IPS-18c (cell line): Measurements from ENCODE around the gene CIRBP.
A peak's percentile ranks its signal among the peaks of the same experiment; 100 is the strongest.

Experiments
- H3K4me3 ChIP-seq: 2 replicates; pipeline ENCODE4 v1.7.0; 2013; ENCODE audit warnings: low read depth, mild to moderate bottlenecking, low read length, moderate library complexity; ENCODE audit not compliant: insufficient read depth
- H3K9me3 ChIP-seq: one replicate; pipeline ENCODE4 v1.6.1; 2013; ENCODE audit warnings: mild to moderate bottlenecking, low read length, moderate library complexity; ENCODE audit not compliant: control insufficient read depth, insufficient read depth

Gene CIRBP

DNA sequence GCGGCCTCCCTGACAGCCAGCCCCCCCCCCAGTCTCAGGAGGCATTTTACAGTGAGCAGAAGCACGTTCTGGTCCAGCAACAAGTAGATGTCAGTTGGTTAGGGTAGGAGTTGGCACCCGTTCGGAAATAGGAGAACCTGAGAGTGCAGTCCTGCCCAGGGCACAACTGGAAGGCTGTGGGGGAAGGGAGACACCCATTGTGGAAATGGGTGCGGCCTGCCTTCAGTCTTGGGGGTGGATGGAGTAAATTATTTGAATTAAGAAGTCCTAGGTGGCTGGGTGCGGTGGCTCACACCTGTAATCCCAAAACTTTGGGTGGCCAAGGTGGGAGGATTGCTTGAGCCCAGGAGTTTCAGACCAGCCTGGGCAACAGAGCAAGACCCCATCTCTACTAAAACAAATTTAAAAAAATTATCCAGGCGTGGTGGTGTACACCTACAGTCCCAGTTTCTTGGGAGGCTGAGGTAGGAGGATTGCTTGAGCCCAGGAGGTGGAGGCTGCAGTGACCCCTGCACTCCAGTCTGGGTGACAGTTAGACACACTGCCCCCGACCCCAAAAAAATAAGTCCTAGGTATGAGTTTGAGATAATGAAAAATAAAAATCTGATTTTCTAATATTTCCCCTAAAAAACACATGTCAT, 1.2 kb downstream of the CIRBP start:
- Histone ChIP-seq H3K4me3 (peak overlapping the region; percentile 84), H3K9me3 (no peaks in the 10 kb centered on the region)

DNA sequence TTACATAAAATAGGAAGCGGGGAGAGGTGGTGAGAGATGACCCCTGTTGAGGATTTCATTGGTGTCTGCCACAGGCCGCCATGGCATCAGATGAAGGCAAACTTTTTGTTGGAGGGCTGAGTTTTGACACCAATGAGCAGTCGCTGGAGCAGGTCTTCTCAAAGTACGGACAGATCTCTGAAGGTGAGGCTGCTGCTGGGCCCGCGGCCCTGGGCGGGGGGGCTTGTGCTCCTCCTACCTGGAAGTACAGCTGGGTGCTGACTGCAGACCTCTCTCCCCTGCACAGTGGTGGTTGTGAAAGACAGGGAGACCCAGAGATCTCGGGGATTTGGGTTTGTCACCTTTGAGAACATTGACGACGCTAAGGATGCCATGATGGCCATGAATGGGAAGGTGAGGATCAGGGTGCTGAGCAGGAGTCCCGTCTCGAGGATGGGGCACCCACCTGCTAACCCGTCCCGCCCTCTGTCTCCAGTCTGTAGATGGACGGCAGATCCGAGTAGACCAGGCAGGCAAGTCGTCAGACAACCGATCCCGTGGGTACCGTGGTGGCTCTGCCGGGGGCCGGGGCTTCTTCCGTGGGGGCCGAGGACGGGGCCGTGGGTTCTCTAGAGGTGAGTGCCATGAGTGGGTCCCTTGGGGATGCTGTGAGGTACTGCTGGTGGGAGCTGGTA, 1.9 kb downstream of the CIRBP start:
- no peaks in the 10 kb centered on the region for H3K9me3 ChIP-seq
- no peak overlapping the region; the same call in 1 of the 2 replicates for H3K4me3 ChIP-seq

DNA sequence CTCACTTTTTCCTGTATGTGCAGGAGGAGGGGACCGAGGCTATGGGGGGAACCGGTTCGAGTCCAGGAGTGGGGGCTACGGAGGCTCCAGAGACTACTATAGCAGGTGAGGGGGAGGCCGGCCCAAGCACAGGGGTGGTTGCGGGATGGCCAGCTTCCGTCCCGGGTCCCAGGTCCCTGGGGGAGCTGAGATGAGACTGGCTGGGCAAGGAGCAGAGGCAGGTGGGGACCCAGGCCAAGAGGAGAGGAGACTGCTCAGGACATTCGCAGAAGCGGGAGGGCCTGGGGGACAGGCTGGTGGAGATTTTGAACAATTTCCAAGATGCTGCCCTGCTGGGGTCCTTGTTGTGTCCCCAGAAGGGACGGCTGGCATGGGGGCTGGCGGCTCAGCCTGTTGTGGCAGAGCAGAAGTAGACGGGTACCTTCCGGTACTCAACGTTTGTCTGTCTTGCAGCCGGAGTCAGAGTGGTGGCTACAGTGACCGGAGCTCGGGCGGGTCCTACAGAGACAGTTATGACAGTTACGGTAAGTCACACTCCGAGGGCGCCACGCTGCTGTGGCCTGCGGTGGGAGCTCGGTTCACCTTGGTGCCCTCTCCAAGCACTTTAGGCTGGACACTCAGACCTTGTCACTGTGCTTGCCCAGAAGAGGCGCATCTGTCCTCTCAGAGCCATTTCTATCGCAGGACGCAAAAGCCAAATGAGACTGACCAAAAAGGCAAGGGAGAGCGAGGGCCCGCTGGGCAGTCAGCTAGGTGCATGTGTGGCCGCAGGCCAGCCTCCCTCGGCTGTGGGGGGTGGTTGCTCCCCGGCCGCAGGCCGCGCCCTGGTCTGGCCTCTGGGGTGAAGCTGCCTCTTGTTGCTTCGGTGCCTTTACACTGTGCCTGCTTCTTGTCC, 2.6 kb downstream of the CIRBP start:
- no peaks in the 10 kb centered on the region for H3K9me3 ChIP-seq
- 0 out of 2 replicates have a peak overlapping the region, but pooled peaks have one; percentile 2 for H3K4me3 ChIP-seq

DNA sequence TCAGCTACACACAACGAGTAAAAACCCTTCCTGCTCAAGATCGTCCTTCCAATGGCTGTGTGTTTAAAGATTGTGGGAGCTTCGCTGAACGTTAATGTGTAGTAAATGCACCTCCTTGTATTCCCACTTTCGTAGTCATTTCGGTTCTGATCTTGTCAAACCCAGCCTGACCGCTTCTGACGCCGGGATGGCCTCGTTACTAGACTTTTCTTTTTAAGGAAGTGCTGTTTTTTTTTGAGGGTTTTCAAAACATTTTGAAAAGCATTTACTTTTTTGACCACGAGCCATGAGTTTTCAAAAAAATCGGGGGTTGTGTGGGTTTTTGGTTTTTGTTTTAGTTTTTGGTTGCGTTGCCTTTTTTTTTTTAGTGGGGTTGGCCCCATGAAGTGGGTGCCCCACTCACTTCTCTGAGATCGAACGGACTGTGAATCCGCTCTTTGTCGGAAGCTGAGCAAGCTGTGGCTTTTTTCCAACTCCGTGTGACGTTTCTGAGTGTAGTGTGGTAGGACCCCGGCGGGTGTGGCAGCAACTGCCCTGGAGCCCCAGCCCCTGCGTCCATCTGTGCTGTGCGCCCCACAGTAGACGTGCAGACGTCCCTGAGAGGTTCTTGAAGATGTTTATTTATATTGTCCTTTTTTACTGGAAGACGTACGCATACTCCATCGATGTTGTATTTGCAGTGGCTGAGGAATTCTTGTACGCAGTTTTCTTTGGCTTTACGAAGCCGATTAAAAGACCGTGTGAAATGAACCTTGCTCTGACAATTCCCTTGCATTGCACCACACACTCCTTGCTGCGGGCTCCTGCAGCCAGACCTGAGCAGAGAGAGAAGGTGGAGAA, 3.5 kb downstream of the CIRBP start:
- H3K4me3 ChIP-seq: no peak overlapping the region

DNA sequence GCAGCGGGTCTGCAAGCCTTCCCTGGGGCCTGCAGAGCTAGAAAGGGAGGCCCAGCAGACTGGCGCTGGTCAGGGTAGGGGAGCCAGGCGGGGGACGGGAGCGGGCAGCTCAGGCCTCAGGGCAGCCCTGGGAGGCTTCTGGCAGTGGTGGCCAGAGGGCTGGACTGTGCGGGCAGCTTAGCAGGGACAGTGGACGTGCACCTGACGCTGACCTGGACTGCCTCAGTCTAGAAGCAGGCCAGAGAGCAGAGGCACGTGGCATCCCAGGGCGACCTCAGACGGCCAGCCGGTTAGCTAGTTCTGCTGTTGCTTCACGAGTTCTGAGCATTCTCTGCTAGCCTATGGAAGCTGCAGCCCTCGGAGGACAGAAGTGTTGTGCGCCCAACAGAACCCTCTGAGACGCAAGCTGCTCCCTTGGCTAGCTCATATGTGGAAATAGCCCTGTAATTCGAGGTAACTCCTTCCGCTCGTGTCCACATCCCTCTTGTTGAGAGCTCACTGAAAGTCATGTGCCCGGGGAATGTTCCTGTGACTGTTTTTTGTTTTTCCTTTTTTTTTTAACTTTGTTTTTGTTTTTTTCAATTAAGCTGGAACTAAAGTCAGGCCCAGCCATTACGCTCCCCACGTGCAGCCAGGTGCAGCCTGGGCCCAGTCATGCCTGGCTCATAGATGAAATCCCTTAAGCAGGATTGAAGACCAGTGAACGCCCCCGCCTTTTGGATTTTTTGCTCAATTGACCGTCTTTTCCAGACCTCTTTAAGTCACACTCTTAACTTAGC, 4.3 kb downstream of the CIRBP start:
- no peaks in the 10 kb centered on the region for H3K9me3 ChIP-seq
- H3K4me3 ChIP-seq: 0 out of 2 replicates have a peak overlapping the region, but pooled peaks have one; percentile 24

More for the DNA sequence above, 3.5 kb downstream of the CIRBP start:
- no peaks in the 10 kb centered on the region for H3K9me3 ChIP-seq

DNA sequence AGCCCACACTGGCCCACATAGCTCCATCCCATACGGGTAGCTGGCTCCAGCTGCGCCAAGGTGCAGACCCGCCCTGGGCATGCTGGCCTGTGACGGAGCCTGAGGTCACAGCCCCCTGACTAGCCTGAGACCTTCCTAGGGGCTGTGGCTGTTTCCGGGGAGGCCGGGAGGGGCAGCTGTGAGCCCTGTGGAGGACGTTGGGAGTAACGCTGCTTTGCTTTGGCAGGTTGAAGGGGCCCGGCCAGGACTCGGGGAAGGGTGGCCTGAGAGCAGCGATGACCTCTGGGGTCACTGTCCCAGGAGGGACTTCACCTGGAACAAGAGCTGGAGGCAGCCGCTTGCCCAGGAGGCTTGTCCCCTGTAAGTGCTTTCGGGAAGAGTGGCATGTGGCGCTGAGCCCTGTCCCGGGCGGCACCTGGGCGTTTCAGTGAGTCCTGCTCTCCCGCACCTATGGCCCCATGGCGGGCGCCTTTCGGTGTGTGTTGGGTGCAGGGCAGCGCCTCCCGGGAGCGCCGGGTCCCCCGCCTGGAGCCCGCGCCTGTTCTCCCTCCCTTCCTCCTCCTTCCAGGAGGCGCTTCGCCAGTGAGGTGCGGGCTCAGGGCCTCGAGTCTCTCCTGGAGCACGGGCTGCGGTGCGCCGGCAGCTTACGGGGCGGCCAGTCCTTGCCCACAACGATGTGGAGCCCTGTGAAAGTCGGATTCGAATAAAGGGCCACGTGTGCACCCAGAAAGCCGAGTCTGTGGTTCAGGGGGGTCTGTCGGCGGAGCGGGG, 5.1 kb downstream of the CIRBP start:
- no peaks in the 10 kb centered on the region for H3K9me3 ChIP-seq
- peak overlapping the region; percentile 89 for H3K4me3 ChIP-seq

DNA sequence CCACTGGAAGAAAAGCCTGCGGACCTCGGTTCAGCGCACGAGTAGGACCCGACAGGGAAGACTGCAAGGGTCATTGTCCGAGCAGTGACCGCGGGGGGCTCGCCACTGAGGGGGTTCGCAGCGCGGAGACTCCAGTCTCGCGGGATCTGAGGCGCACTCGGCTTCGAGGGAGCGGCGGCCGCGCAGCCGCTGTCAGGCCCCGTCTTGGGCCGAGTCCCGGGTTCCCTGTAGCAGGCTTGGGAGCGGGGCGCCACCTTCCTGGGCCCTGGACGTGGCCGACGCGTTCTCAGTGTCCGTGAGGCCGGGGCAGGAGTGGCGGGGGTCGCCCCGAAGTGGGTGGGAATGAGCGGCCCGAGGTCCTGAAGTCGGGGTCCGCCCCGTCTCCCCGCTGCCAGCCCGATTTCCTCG, 5.7 kb downstream of the CIRBP start:
- Histone ChIP-seq H3K9me3 (no peaks in the 10 kb centered on the region), H3K4me3 (peak overlapping the region; percentile 89)

DNA sequence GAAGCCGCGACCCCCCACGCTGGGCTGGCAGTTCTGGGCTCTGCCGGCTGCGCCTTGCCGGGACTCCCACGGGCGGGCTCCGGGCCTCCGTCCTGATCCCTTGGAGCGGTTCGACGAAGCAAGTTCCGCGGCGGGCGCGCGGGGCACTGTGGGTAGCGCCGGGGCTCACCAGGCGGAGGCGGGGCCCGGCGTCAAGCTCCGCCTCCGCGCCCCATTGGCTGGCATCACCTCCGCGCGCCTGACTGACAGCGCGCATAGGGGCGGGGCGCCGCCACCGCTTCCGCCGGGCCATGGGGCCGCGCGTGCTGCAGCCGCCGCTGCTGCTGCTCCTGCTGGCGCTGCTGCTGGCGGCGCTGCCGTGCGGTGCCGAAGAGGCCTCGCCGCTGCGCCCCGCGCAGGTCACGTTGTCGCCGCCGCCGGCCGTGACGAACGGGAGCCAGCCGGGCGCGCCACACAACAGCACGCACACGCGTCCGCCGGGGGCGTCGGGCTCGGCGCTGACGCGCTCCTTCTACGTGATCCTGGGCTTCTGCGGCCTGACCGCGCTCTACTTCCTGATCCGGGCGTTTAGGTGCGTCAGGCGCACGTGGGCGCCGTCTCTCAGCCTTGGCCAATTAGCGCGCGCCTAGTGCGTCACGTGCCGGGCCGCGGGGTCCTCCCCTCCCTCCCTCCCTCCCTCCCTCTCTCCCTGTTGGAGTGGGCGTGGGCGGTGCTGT, 6.3 kb downstream of the CIRBP start, which contains the start of gene FAM174C:
FAM174C (plus strand) TSS at position 271 of the 716 bp plus-strand sequence; CDS start at position 291, 20 bp downstream.
- Histone ChIP-seq H3K9me3 (no peaks in the 10 kb centered on the region), H3K4me3 (peak within 1 kb of the TSS; percentile 89)

DNA sequence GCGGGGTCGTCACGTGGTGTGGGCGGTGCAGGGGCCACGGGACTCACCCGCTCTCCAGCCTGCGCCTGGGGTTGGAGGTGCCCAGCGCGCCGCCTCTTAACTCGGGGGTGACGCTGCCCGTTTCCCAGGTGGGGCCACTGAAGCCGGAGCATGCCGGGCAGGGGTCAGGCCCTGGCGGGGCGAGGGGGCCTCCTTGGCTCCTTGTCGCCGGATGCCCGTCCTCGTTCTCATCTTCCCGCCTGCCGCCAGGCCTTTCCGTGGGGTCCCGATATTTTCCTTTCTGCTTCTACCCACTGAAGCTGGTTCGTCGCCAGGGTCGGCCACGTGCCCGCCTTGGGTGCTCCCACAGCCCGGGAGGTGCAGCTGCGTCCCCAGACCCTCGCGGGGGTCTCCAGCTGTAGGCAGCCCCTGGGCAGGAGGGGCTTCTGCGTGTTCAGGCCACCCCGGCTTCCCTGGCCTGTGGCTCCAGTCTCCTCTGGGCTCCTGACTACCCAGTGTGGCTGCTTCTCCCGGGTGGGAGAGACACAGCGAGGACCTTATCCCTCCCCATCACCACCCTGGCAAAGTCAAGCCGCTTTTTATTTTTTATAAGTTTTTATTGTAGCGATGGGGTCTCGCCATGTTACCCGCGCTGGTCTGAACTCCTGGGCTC, 7.0 kb downstream of the CIRBP start:
- Histone ChIP-seq H3K4me3 (peak overlapping the region; percentile 89), H3K9me3 (no peaks in the 10 kb centered on the region)

DNA sequence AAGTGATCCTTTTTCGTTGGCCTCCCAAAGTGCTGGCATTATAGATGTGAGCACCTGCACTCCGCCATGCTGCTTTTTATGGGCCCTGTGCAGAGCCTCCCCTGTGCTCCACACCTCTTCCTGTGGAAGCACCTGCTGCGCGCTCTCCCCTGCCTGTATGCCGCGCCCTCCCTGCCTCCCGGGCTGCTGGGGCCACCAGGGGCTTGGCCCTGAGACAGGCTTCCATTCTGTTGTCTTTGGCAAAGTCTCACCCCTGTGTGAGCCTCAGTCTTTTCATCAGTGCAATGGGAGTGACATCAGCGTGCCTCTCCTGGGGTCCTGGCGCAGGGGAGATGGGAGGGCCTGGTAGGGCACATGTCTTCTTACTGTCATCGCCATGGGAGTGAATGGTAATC, 7.5 kb downstream of the CIRBP start:
- Histone ChIP-seq H3K9me3 (no peaks in the 10 kb centered on the region), H3K4me3 (peak overlapping the region; percentile 89; the same call in 1 of the 2 replicates)

DNA sequence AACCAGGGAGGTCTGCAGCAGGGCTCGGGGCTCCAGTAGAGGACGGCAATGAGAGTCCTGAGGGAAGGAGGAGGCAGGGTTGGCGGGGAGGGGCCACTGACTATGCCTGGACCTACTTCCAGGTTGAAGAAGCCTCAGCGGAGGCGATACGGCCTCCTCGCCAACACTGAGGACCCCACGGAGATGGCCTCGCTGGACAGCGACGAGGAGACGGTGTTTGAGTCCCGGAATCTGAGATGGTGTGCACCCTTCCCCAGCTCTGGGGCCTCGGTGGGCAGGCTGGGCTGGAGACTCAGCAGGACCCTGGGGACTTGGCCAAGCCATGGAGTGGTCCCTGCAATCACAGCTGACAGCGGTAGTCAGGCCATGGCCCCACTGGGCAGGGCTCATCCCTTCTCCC, 7.9 kb downstream of the CIRBP start:
- Histone ChIP-seq H3K4me3 (no peak overlapping the region), H3K9me3 (no peaks in the 10 kb centered on the region)

DNA sequence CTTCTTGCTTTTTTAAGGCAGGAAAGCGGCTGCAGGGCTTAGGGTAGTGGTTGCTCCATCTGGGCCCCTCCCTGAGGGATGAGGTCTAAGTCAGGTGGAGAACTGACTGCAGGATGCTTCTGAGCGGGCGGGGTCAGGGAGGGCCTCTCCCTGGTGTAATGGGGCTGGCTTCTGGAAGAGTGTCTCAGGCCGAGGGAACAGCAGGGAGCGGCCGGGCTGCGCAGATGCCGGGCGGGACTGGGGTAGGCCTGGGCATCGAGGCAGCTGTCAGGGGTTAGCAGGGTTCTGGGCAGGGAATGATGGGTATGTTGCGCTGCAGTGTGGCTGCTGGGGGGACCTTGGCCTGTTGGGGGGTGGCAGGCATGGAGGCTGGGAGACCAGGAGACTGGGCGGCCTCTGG, 8.9 kb downstream of the CIRBP start:
- Histone ChIP-seq H3K9me3 (no peaks in the 10 kb centered on the region), H3K4me3 (no peak overlapping the region)

DNA sequence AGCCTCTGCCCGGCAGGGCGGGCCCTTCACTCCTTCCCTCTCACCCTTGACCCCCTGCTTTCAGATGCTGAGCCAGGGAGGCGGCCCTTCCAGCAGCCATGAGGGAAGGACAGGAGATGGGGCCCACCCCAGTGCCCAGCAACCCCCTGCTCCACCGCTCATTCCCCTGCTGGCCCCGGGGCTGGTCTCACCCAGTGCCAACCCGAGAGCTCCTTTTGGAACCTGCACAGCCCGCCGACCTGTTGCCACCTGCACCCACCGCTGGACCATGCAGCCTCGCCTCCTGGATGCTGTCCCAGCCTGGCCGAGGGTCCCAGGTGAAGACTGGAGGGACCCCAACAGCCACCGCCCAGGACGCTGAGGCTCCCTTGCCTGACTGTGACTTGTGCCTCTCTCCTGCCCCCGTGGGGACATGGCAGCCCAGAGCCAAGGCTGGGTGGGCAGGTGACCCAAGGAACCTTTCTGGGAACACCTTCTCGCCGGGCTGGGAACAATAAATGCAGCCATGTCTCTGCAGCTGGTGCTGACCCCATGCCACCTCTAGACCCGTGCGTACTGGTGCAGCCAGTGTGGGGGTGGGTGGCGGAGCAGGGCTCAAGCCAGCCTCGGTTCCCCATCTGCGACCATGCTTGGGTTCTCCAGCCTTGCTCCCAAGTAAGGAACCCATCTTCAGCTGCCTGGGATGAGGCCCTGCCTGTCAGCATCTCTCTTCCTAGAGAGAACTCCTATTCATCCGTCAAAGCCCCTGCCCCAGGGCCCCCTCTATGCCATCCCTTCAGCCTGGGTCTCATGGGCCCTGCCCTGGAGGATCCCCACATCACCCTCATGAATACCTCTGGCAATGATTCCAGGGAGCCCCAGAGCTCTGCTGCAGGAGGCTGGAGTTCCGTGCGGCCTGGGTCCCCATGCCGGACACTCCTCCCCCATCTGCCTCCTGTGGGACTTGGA, 9.9 kb downstream of the CIRBP start:
- Histone ChIP-seq H3K4me3 (no peak overlapping the region), H3K9me3 (no peaks in the 10 kb centered on the region)
